SK-N-SH treated with all-trans-retinoic acid at 6 μM for 48 hours (cell line): ENCODE data around the gene COLGALT1.

Source experiments
- ESRRG ChIP-seq: fragments of 250-450 bp; sonication (Bioruptor Pico); IDR thresholded peaks from 2 replicates; pipeline ENCODE4 v1.6.1; 2021; ENCODE audit warnings: mild to moderate bottlenecking
- ISL1 ChIP-seq: fragments of 250-450 bp; sonication (Bioruptor Pico); IDR thresholded peaks from 2 replicates; pipeline ENCODE4 v2.1.2; 2022; ENCODE audit warnings: mild to moderate bottlenecking, moderate library complexity
- SNAI2 ChIP-seq: fragments of 250-450 bp; sonication (Bioruptor Pico); IDR thresholded peaks from 2 replicates; pipeline ENCODE4 v1.5.0; 2020; ENCODE audit warnings: mild to moderate bottlenecking, moderate library complexity
- TCF4 ChIP-seq: fragments of 250-450 bp; sonication (Bioruptor Pico); IDR thresholded peaks from 2 replicates; pipeline ENCODE4 v1.8.0; 2021; ENCODE audit warnings: mild to moderate bottlenecking, moderate library complexity, borderline replicate concordance
- ZFP3 ChIP-seq: fragments of 250-450 bp; sonication (Bioruptor Pico); IDR thresholded peaks from 2 replicates; pipeline ENCODE4 v1.5.0; 2020; ENCODE audit warnings: mild to moderate bottlenecking, moderate library complexity
- ZFP30 ChIP-seq: fragments of 450-650 bp; formaldehyde crosslinking; IDR thresholded peaks from 2 replicates; pipeline ENCODE4 v1.5.0; 2022; ENCODE audit warnings: mild to moderate bottlenecking, moderate library complexity
- TF ChIP-seq, protein P1 (sequence below): fragments of 250-450 bp; sonication (Bioruptor Pico); IDR thresholded peaks from 2 replicates; pipeline ENCODE4 v1.8.0; 2020; ENCODE audit warnings: mild to moderate bottlenecking, moderate library complexity, borderline replicate concordance
- TF ChIP-seq, protein P2 (sequence below): fragments of 250-450 bp; sonication (Bioruptor Pico); IDR thresholded peaks from 2 replicates; pipeline ENCODE4 v1.8.0; 2021; ENCODE audit warnings: low read depth, mild to moderate bottlenecking, moderate library complexity, borderline replicate concordance
- TF ChIP-seq, protein P3 (sequence below): fragments of 250-450 bp; sonication (Bioruptor Pico); IDR thresholded peaks from 2 replicates; pipeline ENCODE4 v1.5.1; 2021; ENCODE audit warnings: mild to moderate bottlenecking, moderate library complexity

DNA sequence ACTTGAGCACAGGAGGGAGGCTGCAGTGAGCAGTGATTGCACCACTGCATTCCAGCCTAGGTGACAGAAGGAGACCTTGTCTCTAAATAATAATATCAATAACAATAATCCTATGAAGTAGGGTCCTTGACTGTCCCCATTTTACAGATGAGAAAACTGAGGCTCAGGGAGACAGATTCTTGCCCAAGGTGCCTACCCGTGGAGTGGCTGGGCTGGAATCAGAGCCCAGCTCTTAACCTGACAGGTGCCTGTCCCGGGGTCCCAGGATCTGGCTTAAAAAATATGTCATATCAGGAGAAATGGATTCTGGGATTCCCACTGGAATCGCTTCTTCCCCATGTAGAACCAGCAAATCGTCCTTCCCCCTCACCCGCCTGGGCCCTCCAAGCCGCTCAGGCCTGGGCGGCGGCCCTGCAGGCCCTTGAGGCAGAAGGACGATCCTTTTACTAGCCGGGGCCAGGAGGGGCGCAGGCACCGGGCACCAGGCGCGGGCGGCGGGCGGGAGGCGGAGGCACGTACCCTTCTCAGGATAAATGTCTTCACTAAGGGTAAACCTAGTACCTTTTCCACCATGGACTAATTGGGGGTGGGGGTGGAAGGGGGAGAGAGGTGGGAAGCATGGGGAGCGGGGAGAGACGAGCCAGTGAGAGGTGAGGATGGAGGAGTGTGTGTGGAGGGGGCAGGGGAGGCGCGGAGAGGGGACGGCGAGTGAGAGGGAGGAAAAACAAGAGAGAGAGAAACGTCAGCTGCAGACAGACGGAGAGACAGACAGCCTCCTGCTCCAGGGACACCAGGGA, 60.6 kb downstream of the COLGALT1 start:
- no peak for TF ChIP-seq ESRRG (CRISPR knock-in tag)
- TF ChIP-seq, protein P1, sequence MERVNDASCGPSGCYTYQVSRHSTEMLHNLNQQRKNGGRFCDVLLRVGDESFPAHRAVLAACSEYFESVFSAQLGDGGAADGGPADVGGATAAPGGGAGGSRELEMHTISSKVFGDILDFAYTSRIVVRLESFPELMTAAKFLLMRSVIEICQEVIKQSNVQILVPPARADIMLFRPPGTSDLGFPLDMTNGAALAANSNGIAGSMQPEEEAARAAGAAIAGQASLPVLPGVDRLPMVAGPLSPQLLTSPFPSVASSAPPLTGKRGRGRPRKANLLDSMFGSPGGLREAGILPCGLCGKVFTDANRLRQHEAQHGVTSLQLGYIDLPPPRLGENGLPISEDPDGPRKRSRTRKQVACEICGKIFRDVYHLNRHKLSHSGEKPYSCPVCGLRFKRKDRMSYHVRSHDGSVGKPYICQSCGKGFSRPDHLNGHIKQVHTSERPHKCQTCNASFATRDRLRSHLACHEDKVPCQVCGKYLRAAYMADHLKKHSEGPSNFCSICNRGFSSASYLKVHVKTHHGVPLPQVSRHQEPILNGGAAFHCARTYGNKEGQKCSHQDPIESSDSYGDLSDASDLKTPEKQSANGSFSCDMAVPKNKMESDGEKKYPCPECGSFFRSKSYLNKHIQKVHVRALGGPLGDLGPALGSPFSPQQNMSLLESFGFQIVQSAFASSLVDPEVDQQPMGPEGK (CRISPR knock-in tag), result no peak
- TF ChIP-seq ISL1 (CRISPR knock-in tag), result no peak
- TF ChIP-seq, protein P2, sequence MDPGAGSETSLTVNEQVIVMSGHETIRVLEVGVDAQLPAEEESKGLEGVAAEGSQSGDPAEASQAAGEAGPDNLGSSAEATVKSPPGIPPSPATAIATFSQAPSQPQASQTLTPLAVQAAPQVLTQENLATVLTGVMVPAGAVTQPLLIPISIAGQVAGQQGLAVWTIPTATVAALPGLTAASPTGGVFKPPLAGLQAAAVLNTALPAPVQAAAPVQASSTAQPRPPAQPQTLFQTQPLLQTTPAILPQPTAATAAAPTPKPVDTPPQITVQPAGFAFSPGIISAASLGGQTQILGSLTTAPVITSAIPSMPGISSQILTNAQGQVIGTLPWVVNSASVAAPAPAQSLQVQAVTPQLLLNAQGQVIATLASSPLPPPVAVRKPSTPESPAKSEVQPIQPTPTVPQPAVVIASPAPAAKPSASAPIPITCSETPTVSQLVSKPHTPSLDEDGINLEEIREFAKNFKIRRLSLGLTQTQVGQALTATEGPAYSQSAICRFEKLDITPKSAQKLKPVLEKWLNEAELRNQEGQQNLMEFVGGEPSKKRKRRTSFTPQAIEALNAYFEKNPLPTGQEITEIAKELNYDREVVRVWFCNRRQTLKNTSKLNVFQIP (CRISPR knock-in tag), result no peak
- TF ChIP-seq SNAI2, result no peak
- TF ChIP-seq, protein P3, sequence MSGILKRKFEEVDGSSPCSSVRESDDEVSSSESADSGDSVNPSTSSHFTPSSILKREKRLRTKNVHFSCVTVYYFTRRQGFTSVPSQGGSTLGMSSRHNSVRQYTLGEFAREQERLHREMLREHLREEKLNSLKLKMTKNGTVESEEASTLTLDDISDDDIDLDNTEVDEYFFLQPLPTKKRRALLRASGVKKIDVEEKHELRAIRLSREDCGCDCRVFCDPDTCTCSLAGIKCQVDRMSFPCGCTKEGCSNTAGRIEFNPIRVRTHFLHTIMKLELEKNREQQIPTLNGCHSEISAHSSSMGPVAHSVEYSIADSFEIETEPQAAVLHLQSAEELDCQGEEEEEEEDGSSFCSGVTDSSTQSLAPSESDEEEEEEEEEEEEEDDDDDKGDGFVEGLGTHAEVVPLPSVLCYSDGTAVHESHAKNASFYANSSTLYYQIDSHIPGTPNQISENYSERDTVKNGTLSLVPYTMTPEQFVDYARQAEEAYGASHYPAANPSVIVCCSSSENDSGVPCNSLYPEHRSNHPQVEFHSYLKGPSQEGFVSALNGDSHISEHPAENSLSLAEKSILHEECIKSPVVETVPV (CRISPR knock-in tag), result no peak
- no peak for TF ChIP-seq ZFP30 (CRISPR knock-in tag)
- TF ChIP-seq ZFP3 (CRISPR knock-in tag), result no peak
- TF ChIP-seq TCF4, result no peak
